ENCODE measurements around the gene CYP1A2. TPM values are rescaled to one million over a fixed set of nuclear protein-coding genes. Genes with fewer than 3 reads are reported as not detected.

Gene CYP1A2
- total RNA-seq, 1 experiment from 2014 or later, result not detected

DNA sequence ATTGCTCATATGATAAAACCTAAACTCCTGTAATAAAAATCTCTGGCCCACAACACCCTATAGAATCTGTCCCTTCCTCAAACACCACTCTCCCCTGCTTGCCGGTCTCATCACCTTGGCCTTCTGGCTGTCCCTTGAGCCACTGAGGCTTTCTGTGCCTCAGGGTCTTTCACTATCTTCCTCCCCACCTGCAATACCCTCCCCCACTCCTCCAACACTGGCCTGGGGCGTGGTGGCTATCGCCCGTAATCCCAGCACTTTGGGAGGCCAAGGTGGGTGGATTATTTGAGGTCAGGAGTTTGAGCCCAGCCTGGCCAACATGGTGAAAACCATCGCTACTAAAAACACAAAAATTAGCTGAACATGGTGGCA lies 29.9 kb downstream of the CYP1A2 start:
- no peak overlapping the region for H3K4me3 Mint-ChIP-seq
- no peak overlapping the region for H3K27ac Mint-ChIP-seq

More for the DNA sequence above, 29.9 kb downstream of the CYP1A2 start:
- Histone ChIP-seq H3K27me3 (ENCODE audit: insufficient read depth, low read length) (peaks cover 4% of the 10 kb centered on the region; the same call in 1 of the 2 replicates), H4K20me1 (ENCODE audit: control insufficient read depth, insufficient read depth, insufficient read length) (no peaks in the 10 kb centered on the region), H3K79me2 (ENCODE audit: insufficient read depth, low read length) (no peaks in the 10 kb centered on the region), H2BK5ac (ENCODE audit: insufficient read length, low read length) (no peak overlapping the region), H4K5ac (ENCODE audit: insufficient read length, low read depth, low read length) (no peak overlapping the region), H2AFZ (ENCODE audit: low read length) (no peak overlapping the region), H3K18ac (ENCODE audit: insufficient read length, low read depth, low read length) (no peak overlapping the region), H4K91ac (ENCODE audit: insufficient read length, low read depth, low read length) (no peak overlapping the region), H3K4ac (ENCODE audit: low read depth, low read length) (no peak overlapping the region), H3K79me1 (ENCODE audit: insufficient read depth, low read depth, low read length, poor library complexity, severe bottlenecking) (no peaks in the 10 kb centered on the region), H3K23ac (ENCODE audit: insufficient read length, low read depth, low read length) (no peak overlapping the region), H3T11ph (ENCODE audit: low read length) (no peak overlapping the region), H2BK12ac (ENCODE audit: insufficient read length, low read depth, low read length) (no peak overlapping the region), H3K4me1 (ENCODE audit: insufficient read depth, low read length) (no peaks in the 10 kb centered on the region), H2BK15ac (ENCODE audit: low read depth, low read length) (no peak overlapping the region), H2BK20ac (ENCODE audit: low read depth, low read length, poor library complexity, severe bottlenecking) (no peak overlapping the region), H3K27ac (ENCODE audit: insufficient read length, low read depth, low read length) (no peak overlapping the region), H4K8ac (replicated peaks; ENCODE audit: insufficient read length, low read depth, low read length) (no peak overlapping the region), H2AK5ac (ENCODE audit: insufficient read length, low read length) (no peak overlapping the region), H2BK120ac (ENCODE audit: low read depth, low read length, poor library complexity, severe bottlenecking) (no peak overlapping the region), H3K4me2 (ENCODE audit: insufficient read depth, insufficient read length, low read length) (no peak overlapping the region), H3K23me2 (ENCODE audit: insufficient read length, low read depth, low read length, poor library complexity, severe bottlenecking) (peaks cover 11% of the 10 kb centered on the region), H3K9me3 (ENCODE audit: control insufficient read depth, low read depth, low read length) (no peaks in the 10 kb centered on the region), H3K9ac (ENCODE audit: extremely low read depth, insufficient read length, low read length) (no peak overlapping the region), H3K14ac (ENCODE audit: insufficient read depth, low read length) (no peak overlapping the region), H3K56ac (ENCODE audit: insufficient read length, low read depth, low read length) (no peak overlapping the region)
- H3K9me3 Mint-ChIP-seq, result no peaks in the 10 kb centered on the region
- DNase-seq, result no peak
- peaks cover 40 to 56% of the 10 kb centered on the region in 2 experiments for H3K4me1 Mint-ChIP-seq
- TF ChIP-seq, protein P1, sequence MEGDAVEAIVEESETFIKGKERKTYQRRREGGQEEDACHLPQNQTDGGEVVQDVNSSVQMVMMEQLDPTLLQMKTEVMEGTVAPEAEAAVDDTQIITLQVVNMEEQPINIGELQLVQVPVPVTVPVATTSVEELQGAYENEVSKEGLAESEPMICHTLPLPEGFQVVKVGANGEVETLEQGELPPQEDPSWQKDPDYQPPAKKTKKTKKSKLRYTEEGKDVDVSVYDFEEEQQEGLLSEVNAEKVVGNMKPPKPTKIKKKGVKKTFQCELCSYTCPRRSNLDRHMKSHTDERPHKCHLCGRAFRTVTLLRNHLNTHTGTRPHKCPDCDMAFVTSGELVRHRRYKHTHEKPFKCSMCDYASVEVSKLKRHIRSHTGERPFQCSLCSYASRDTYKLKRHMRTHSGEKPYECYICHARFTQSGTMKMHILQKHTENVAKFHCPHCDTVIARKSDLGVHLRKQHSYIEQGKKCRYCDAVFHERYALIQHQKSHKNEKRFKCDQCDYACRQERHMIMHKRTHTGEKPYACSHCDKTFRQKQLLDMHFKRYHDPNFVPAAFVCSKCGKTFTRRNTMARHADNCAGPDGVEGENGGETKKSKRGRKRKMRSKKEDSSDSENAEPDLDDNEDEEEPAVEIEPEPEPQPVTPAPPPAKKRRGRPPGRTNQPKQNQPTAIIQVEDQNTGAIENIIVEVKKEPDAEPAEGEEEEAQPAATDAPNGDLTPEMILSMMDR (conservative IDR thresholded peaks at IDR 0.05), result no peak
- H3K36me3 Mint-ChIP-seq (ENCODE audit: insufficient read depth in 1 of 3, low read depth in 3 of 3), result no peaks in the 10 kb centered on the region
- WGBS (ENCODE audit: extremely low coverage, insufficient read length, low lambda C conversion rate), result no CpG with 5 or more reads among the region's 5 CpGs
- H3K27me3 Mint-ChIP-seq (ENCODE audit: low read depth), result peaks cover 49% of the 10 kb centered on the region

Data from H9 (cell line).